HepG2 (cell line): Measurements from ENCODE around the gene TIMM13. TPM values are rescaled to one million over a fixed set of nuclear protein-coding genes. Genes with fewer than 3 reads are reported as not detected.
A peak's percentile ranks its signal among the peaks of the same experiment; 100 is the strongest.

Source experiments
- ESRRA ChIP-seq: sonication (generic); formaldehyde crosslinking; IDR thresholded peaks from 2 replicates; pipeline ENCODE4 v1.5.1; 2020; ENCODE audit warnings: mild to moderate bottlenecking, low read depth, missing genetic modification reagents
- ETV6 ChIP-seq: sonication (generic); formaldehyde crosslinking; conservative IDR thresholded peaks from 2 replicates; pipeline ENCODE4 v1.4.0; 2020; ENCODE audit warnings: missing genetic modification reagents
- FOXJ3 ChIP-seq: sonication (generic); formaldehyde crosslinking; IDR thresholded peaks from 2 replicates; pipeline ENCODE4 v1.4.0; 2020; ENCODE audit warnings: missing genetic modification reagents, mild to moderate bottlenecking, borderline replicate concordance
- HOXA3 ChIP-seq: sonication (generic); formaldehyde crosslinking; IDR thresholded peaks from 2 replicates; pipeline ENCODE4 v1.5.0; 2020; ENCODE audit warnings: missing genetic modification reagents
- HOXD1 ChIP-seq: sonication (generic); formaldehyde crosslinking; IDR thresholded peaks from 2 replicates; pipeline ENCODE4 v1.5.0; 2020; ENCODE audit warnings: missing genetic modification reagents
- MATR3 ChIP-seq: sonication (generic); formaldehyde crosslinking; IDR thresholded peaks from 2 replicates; pipeline ENCODE4 v1.4.0; 2020; ENCODE audit warnings: missing genetic modification reagents
- MLLT10 ChIP-seq: sonication (generic); formaldehyde crosslinking; IDR thresholded peaks from 2 replicates; pipeline ENCODE4 v1.4.0; 2020; ENCODE audit warnings: missing genetic modification reagents
- MTA1 ChIP-seq: sonication (generic); formaldehyde crosslinking; IDR thresholded peaks from 2 replicates; pipeline ENCODE4 v1.4.0; 2020; ENCODE audit warnings: missing genetic modification reagents, mild to moderate bottlenecking, borderline replicate concordance
- NFIC ChIP-seq: IDR thresholded peaks from 2 replicates; pipeline ENCODE4 v1.6.1; 2012; ENCODE audit warnings: mild to moderate bottlenecking, low read length, inconsistent platforms
- PPARG ChIP-seq: conservative IDR thresholded peaks from 2 replicates; pipeline ENCODE4 v1.6.1; 2016; ENCODE audit warnings: missing biosample characterization, missing genetic modification reagents
- RBFOX2 ChIP-seq: fragments of 200-400 bp; formaldehyde crosslinking; IDR thresholded peaks from 2 replicates; pipeline ENCODE4 v1.6.1; 2017; ENCODE audit warnings: low read depth, mild to moderate bottlenecking, low read length
- ZMYM3 ChIP-seq: sonication (generic); formaldehyde crosslinking; IDR thresholded peaks from 2 replicates; pipeline ENCODE4 v1.5.1; 2020; ENCODE audit warnings: mild to moderate bottlenecking, missing genetic modification reagents
- ZNF101 ChIP-seq: sonication (generic); formaldehyde crosslinking; IDR thresholded peaks from 2 replicates; pipeline ENCODE4 v1.4.0; 2020; ENCODE audit warnings: mild to moderate bottlenecking, low read depth, missing genetic modification reagents, borderline replicate concordance
- ZNF235 ChIP-seq: sonication (generic); formaldehyde crosslinking; IDR thresholded peaks from 2 replicates; pipeline ENCODE4 v1.8.1; 2023; ENCODE audit warnings: mild to moderate bottlenecking, missing genetic modification reagents, borderline replicate concordance
- ZNF282 ChIP-seq: fragments of 450-650 bp; IDR thresholded peaks from 2 replicates; pipeline ENCODE4 v1.6.1; 2018; ENCODE audit not compliant: partially characterized antibody
- ZNF326 ChIP-seq: sonication (generic); formaldehyde crosslinking; IDR thresholded peaks from 2 replicates; pipeline ENCODE4 v1.4.0; 2020; ENCODE audit warnings: missing genetic modification reagents, borderline replicate concordance
- ZNF333 ChIP-seq: sonication (generic); formaldehyde crosslinking; IDR thresholded peaks from 2 replicates; pipeline ENCODE4 v1.4.0; 2020; ENCODE audit warnings: mild to moderate bottlenecking, missing genetic modification reagents, borderline replicate concordance
- ZNF768 ChIP-seq: sonication (generic); formaldehyde crosslinking; IDR thresholded peaks from 2 replicates; pipeline ENCODE4 v1.4.0; 2020; ENCODE audit warnings: missing genetic modification reagents
- polyA plus RNA-seq, 8 experiments: library from polyadenylated mRNA; depleted of rRNA in 3 of 8; stranded (reverse) in 7 of 8; unstranded in 1 of 8; fragments of >200 nt; fragmentation: Illumina TruSeq in 4 of 8; extraction: Trizol in 4 of 8; gene quantifications; 2 replicates each; pipeline versions ENCODE4 v1.2.1 to v1.2.3, GENCODE V29; 2011 to 2016; ENCODE audit warnings: low read depth in 4 of 8, missing spikeins in 1 of 8, mixed read lengths in 1 of 8; ENCODE audit not compliant: insufficient read depth in 1 of 8
- total RNA-seq, 5 experiments: library from RNA; depleted of rRNA; stranded (reverse); fragments of >200 nt; fragmentation: Illumina TruSeq; extraction: Trizol; gene quantifications; 2 replicates each; pipeline ENCODE4 v1.2.3, GENCODE V29; 2016; ENCODE audit warnings: low read depth in 1 of 5
- TF ChIP-seq, protein P1 (sequence below): sonication (generic); formaldehyde crosslinking; IDR thresholded peaks from 2 replicates; pipeline ENCODE4 v1.4.0; 2020; ENCODE audit warnings: low read depth, missing genetic modification reagents
- TF ChIP-seq, protein P2 (sequence below): sonication (generic); formaldehyde crosslinking; IDR thresholded peaks from 2 replicates; pipeline ENCODE4 v1.4.0; 2020; ENCODE audit warnings: missing genetic modification reagents, borderline replicate concordance
- TF ChIP-seq, protein P3 (sequence below): sonication (generic); formaldehyde crosslinking; IDR thresholded peaks from 2 replicates; pipeline ENCODE4 v1.4.0; 2020; ENCODE audit warnings: missing genetic modification reagents
- TF ChIP-seq, protein P4 (sequence below): sonication (generic); formaldehyde crosslinking; IDR thresholded peaks from 2 replicates; pipeline ENCODE4 v1.8.0; 2022; ENCODE audit warnings: mild to moderate bottlenecking, missing genetic modification reagents, moderate library complexity

The TIMM13 gene
- total and polyA plus RNA-seq, 2 of the 13 experiments (the other 11 are each of a cell fraction or from before 2014, with no cell fraction given), result 48.4 to 108 TPM

DNA sequence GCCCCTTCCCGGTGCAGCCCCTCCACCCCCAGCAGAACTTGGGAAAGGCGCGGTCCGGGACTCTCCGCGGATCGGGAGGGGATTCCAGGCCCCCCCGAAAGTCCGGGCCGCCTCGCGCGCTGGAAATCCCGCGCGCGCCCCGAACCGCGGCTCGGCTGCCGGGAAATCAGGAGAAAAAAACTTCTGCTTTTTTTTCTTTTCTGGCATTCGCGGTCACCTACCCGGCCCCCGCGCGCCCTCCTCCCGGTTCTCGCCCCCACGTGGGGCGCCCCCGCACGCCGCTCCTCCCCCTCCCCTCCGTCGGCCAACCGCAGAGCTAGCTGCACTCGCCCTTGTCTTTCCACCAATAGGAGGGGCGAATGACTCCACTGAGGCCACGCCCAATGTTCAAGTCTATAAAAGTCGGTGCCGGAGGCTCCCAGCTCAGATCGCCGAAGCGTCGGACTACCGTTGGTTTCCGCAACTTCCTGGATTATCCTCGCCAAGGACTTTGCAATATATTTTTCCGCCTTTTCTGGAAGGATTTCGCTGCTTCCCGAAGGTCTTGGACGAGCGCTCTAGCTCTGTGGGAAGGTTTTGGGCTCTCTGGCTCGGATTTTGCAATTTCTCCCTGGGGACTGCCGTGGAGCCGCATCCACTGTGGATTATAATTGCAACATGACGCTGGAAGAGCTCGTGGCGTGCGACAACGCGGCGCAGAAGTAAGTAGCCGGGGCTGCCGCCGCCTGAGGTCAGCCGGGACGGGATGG is 48.5 kb upstream of the TIMM13 start, which contains the start of gene GADD45B (continued):
- TF ChIP-seq, protein P1, sequence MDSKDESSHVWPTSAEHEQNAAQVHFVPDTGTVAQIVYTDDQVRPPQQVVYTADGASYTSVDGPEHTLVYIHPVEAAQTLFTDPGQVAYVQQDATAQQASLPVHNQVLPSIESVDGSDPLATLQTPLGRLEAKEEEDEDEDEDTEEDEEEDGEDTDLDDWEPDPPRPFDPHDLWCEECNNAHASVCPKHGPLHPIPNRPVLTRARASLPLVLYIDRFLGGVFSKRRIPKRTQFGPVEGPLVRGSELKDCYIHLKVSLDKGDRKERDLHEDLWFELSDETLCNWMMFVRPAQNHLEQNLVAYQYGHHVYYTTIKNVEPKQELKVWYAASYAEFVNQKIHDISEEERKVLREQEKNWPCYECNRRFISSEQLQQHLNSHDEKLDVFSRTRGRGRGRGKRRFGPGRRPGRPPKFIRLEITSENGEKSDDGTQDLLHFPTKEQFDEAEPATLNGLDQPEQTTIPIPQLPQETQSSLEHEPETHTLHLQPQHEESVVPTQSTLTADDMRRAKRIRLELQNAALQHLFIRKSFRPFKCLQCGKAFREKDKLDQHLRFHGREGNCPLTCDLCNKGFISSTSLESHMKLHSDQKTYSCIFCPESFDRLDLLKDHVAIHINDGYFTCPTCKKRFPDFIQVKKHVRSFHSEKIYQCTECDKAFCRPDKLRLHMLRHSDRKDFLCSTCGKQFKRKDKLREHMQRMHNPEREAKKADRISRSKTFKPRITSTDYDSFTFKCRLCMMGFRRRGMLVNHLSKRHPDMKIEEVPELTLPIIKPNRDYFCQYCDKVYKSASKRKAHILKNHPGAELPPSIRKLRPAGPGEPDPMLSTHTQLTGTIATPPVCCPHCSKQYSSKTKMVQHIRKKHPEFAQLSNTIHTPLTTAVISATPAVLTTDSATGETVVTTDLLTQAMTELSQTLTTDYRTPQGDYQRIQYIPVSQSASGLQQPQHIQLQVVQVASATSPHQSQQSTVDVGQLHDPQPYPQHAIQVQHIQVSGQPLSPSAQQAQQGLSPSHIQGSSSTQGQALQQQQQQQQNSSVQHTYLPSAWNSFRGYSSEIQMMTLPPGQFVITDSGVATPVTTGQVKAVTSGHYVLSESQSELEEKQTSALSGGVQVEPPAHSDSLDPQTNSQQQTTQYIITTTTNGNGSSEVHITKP (CRISPR knock-in tag), result no peak; the same call in 1 of the 2 replicates
- no peak for TF ChIP-seq ETV6
- TF ChIP-seq, protein P2, sequence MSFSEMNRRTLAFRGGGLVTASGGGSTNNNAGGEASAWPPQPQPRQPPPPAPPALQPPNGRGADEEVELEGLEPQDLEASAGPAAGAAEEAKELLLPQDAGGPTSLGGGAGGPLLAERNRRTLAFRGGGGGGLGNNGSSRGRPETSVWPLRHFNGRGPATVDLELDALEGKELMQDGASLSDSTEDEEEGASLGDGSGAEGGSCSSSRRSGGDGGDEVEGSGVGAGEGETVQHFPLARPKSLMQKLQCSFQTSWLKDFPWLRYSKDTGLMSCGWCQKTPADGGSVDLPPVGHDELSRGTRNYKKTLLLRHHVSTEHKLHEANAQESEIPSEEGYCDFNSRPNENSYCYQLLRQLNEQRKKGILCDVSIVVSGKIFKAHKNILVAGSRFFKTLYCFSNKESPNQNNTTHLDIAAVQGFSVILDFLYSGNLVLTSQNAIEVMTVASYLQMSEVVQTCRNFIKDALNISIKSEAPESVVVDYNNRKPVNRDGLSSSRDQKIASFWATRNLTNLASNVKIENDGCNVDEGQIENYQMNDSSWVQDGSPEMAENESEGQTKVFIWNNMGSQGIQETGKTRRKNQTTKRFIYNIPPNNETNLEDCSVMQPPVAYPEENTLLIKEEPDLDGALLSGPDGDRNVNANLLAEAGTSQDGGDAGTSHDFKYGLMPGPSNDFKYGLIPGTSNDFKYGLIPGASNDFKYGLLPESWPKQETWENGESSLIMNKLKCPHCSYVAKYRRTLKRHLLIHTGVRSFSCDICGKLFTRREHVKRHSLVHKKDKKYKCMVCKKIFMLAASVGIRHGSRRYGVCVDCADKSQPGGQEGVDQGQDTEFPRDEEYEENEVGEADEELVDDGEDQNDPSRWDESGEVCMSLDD (CRISPR knock-in tag), result no peak
- TF ChIP-seq HOXA3 (CRISPR knock-in tag), result no peak; the same call in 1 of the 2 replicates
- TF ChIP-seq ESRRA, result no peak
- TF ChIP-seq, protein P3, sequence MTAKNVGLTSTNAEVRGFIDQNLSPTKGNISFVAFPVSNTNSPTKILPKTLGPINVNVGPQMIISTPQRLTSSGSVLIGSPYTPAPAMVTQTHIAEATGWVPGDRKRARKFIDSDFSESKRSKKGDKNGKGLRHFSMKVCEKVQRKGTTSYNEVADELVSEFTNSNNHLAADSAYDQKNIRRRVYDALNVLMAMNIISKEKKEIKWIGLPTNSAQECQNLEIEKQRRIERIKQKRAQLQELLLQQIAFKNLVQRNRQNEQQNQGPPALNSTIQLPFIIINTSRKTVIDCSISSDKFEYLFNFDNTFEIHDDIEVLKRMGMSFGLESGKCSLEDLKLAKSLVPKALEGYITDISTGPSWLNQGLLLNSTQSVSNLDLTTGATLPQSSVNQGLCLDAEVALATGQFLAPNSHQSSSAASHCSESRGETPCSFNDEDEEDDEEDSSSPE (CRISPR knock-in tag), result peak; percentile 34; the same call in 1 of the 2 replicates
- no peak for TF ChIP-seq ZNF235 (CRISPR knock-in tag)
- peak; percentile 78 for TF ChIP-seq RBFOX2
- no peak for TF ChIP-seq MLLT10 (CRISPR knock-in tag)
- no peak for TF ChIP-seq MTA1 (CRISPR knock-in tag)
- TF ChIP-seq ZNF282, result no peak
- TF ChIP-seq, protein P4, sequence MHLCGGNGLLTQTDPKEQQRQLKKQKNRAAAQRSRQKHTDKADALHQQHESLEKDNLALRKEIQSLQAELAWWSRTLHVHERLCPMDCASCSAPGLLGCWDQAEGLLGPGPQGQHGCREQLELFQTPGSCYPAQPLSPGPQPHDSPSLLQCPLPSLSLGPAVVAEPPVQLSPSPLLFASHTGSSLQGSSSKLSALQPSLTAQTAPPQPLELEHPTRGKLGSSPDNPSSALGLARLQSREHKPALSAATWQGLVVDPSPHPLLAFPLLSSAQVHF (CRISPR knock-in tag), result no peak
- no peak for TF ChIP-seq MATR3 (CRISPR knock-in tag)
- peak; percentile 54; the same call in 1 of the 2 replicates for TF ChIP-seq NFIC
- TF ChIP-seq ZNF326, result no peak
- TF ChIP-seq HOXD1, result no peak; the same call in 1 of the 2 replicates
- 0 out of 2 replicates have a peak, but pooled peaks have one; percentile 19 for TF ChIP-seq ZNF333 (CRISPR knock-in tag)
- no peak for TF ChIP-seq PPARG
- no peak for TF ChIP-seq ZNF768 (CRISPR knock-in tag)
- TF ChIP-seq FOXJ3 (CRISPR knock-in tag), result no peak
- no peak for TF ChIP-seq ZNF101
- peak; percentile 10; the same call in 1 of the 2 replicates for TF ChIP-seq ZMYM3
